Measurements from ENCODE around the gene PDE5A.

- no peak for TF ChIP-seq CTCF (IDR thresholded peaks at IDR 0.05)
- no peak for TF ChIP-seq POLR2A (IDR thresholded peaks at IDR 0.05)
- no peak for TF ChIP-seq POLR2AphosphoS5 (IDR thresholded peaks at IDR 0.05)
Measured at GRCh38 chr4:119632216-119632615, 3.6 kb upstream of the PDE5A start.

All from transverse colon (tissue), 4 donors.